Skeletal muscle satellite cell (primary cell): Measurements from ENCODE around the gene CTNNA1.

ENCODE experiments used
- H3K27me3 ChIP-seq: 2 replicates; pipeline ENCODE4 v1.7.0; 2013; ENCODE audit warnings: low read length; ENCODE audit not compliant: control insufficient read depth, insufficient read depth
- H3K36me3 ChIP-seq: 2 replicates; pipeline ENCODE4 v1.7.0; 2013; ENCODE audit warnings: mild to moderate bottlenecking, control low read depth, low read length; ENCODE audit not compliant: insufficient read depth
- H3K4me1 ChIP-seq: 2 replicates; pipeline ENCODE4 v1.7.0; 2013; ENCODE audit warnings: low read length; ENCODE audit not compliant: control insufficient read depth, insufficient read depth
- H3K4me2 ChIP-seq: 2 replicates; pipeline ENCODE4 v1.7.0; 2013; ENCODE audit warnings: mild to moderate bottlenecking, low read length
- H3K4me3 ChIP-seq: 2 replicates; pipeline ENCODE4 v1.7.0; 2013; ENCODE audit warnings: low read length
- H3K9ac ChIP-seq: 2 replicates; pipeline ENCODE4 v1.7.0; 2013; ENCODE audit warnings: mild to moderate bottlenecking, low read depth, low read length, moderate library complexity
- H3K9me3 ChIP-seq: replicated peaks from 2 replicates; pipeline ENCODE4 v1.7.0; 2013; ENCODE audit warnings: mild to moderate bottlenecking, control low read depth, low read length

Gene CTNNA1

GRCh38 chr5:138967791-138968448, 214.7 kb downstream of the CTNNA1 start:
- Histone ChIP-seq H3K9ac (no peak overlapping the region), H3K4me3 (no peak overlapping the region), H3K4me2 (no peak overlapping the region), H3K27me3 (no peaks in the 10 kb centered on the region), H3K4me1 (no peaks in the 10 kb centered on the region), H3K36me3 (no peaks in the 10 kb centered on the region), H3K9me3 (no peaks in the 10 kb centered on the region)

DNA sequence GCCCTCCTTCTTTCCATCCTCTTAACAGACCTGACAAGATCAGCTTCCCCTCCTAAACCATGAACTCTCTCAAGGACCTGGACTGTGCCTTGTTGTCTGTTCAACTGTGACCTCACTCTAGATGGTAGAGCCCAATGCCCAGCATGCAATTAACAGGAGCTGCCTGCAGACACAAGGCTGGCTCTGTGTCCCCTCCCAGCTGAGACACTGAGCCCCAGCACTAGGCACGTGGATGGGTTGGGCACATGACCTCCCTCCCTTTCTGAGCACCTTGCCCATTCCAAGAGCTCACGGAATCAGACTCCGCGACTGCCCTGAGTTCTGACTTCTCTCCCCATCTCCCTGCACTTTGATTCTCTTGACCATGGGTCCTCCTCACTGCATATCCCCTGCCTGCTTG, 215.4 kb downstream of the CTNNA1 start:
- no peak overlapping the region for H3K4me2 ChIP-seq
- H3K27me3 ChIP-seq, result no peaks in the 10 kb centered on the region
- no peak overlapping the region for H3K4me3 ChIP-seq
- no peaks in the 10 kb centered on the region for H3K9me3 ChIP-seq
- no peaks in the 10 kb centered on the region for H3K36me3 ChIP-seq
- no peak overlapping the region for H3K9ac ChIP-seq
- no peaks in the 10 kb centered on the region for H3K4me1 ChIP-seq

GRCh38 chr5:138969323-138970002, 216.2 kb downstream of the CTNNA1 start:
- no peaks in the 10 kb centered on the region for H3K27me3 ChIP-seq
- peaks cover 6% of the 10 kb centered on the region for H3K4me1 ChIP-seq
- H3K4me2 ChIP-seq, result no peak overlapping the region
- no peak overlapping the region for H3K4me3 ChIP-seq
- H3K36me3 ChIP-seq, result no peaks in the 10 kb centered on the region
- H3K9me3 ChIP-seq, result no peaks in the 10 kb centered on the region
- no peak overlapping the region for H3K9ac ChIP-seq

DNA sequence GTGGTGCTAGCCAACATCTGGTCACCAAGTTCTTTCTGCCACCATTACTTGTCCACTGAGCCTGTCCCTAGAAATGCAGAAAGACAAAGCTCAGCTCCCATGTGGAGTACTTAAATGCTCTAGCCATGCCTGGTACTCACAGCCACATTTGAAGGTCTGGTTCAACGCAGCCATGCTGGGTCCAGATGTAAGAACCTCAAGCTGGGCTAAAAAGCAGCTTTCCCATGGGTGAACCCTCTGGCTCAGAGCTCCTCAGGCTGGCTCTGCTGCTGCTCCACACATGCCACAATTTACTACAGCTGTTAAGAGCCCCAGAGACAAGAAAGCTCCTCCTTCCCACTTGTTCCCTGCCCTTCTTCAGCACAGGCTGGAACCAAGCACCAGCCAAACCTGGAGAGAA, 219.0 kb downstream of the CTNNA1 start:
- Histone ChIP-seq H3K9me3 (no peaks in the 10 kb centered on the region), H3K4me1 (peaks cover 15% of the 10 kb centered on the region), H3K4me3 (no peak overlapping the region), H3K27me3 (no peaks in the 10 kb centered on the region), H3K36me3 (no peaks in the 10 kb centered on the region), H3K9ac (no peak overlapping the region), H3K4me2 (no peak overlapping the region)

GRCh38 chr5:138972836-138973235, 219.6 kb downstream of the CTNNA1 start:
- no peaks in the 10 kb centered on the region for H3K9me3 ChIP-seq
- no peaks in the 10 kb centered on the region for H3K27me3 ChIP-seq
- no peak overlapping the region for H3K9ac ChIP-seq

DNA sequence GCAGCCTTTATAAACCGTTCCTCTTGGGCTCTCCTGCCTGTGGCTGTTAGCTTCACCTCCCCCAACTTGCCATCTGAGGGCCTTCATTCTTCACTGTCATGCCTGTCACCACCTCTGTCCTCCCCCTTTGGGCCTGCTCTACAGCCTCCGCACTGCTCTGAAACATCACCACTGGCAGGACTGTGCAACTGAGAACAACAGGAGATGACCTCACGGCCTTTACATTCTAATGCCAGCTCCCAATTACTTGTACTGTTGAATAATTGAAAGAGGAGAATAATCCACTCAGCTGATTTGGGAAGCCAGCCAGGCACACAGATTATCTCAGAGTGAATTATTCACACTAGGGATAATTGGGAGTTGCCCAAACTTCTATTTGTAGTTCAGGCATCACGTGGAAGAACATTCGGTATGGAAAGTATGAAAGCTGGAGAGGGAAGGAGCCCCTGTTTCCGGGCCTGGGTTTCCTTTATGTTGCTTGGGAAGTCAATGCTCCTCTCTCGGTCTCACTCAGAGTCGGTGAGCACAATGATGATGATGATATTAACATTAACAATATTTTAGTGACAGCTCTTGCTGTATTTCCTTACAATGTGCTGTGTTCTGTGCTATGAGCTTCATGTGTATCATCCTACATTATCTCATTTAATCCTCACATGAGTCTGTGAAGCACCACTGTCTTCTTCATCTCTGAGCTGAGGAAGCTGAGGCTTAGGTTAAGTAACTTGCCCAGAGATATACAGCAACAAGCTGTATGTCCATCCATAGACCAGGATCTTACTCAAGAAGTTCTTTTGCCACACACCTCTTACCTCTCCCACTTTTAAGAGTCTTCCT, 221.2 kb downstream of the CTNNA1 start:
- Histone ChIP-seq H3K27me3 (no peaks in the 10 kb centered on the region), H3K4me2 (no peak overlapping the region), H3K9ac (no peak overlapping the region), H3K4me3 (no peak overlapping the region), H3K9me3 (no peaks in the 10 kb centered on the region), H3K36me3 (no peaks in the 10 kb centered on the region), H3K4me1 (peaks cover 19% of the 10 kb centered on the region)

More at GRCh38 chr5:138972836-138973235, 219.6 kb downstream of the CTNNA1 start:
- Histone ChIP-seq H3K4me2 (no peak overlapping the region), H3K4me1 (peaks cover 15% of the 10 kb centered on the region), H3K4me3 (no peak overlapping the region), H3K36me3 (no peaks in the 10 kb centered on the region)

DNA sequence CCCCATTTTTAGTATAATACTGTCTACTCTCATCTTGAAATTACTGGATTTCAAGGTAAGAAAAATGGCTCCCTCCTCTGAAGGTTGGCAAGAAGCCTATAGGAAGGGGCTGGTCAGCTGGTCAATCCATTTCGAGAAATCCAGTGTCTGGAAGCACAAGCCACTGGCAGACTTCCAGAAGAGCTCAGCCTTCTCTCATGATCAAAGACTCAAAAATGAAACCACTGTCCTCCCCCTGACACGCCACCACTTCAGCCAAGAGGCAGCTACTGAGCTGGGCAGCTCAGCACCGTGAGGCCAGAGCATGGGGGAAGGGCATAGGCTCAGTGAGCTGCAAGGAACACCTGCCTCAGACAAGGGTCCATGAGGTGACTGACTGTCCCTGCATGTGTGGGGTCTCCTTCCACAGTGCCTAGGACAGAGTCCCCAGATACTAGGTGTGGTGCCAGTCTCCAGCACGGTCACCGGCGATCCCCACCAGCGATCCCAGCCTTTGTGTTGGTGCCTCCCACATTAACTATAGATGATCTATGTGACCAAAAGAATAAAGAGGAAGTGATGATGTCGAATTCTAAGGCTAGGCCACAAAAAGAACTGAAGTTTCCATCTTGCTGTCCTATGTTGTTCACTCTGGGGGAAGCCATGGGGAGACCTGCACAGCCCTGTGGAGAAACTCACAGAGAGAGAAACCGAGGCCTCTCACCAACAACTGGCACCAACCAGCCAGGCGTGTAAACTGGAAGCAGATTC, 222.0 kb downstream of the CTNNA1 start:
- H3K9me3 ChIP-seq, result no peaks in the 10 kb centered on the region
- peaks cover 19% of the 10 kb centered on the region for H3K4me1 ChIP-seq
- no peaks in the 10 kb centered on the region for H3K27me3 ChIP-seq
- no peak overlapping the region for H3K9ac ChIP-seq
- H3K4me3 ChIP-seq, result no peak overlapping the region
- no peaks in the 10 kb centered on the region for H3K36me3 ChIP-seq
- no peak overlapping the region for H3K4me2 ChIP-seq

DNA sequence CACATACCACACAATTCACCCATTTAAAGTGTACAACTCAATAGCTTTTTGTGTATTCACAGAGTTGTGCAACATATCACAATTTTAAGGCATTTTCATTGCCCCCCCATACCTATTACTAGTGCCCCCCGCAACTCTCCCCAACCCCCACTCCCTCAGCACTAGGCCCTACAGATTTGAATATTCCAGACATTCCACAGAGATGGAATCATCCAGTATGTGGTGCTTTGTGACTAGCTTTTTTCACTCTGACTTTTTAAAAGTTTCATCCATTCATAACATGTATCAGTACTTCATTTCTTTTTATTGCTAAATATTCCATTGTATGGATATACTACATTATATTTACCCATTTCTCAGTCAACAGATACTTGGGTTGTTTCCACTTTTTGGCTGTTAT, 224.9 kb downstream of the CTNNA1 start:
- no peak overlapping the region for H3K9ac ChIP-seq
- H3K9me3 ChIP-seq, result no peaks in the 10 kb centered on the region
- H3K4me3 ChIP-seq, result no peak overlapping the region
- H3K36me3 ChIP-seq, result no peaks in the 10 kb centered on the region
- H3K27me3 ChIP-seq, result no peaks in the 10 kb centered on the region
- H3K4me1 ChIP-seq, result peaks cover 32% of the 10 kb centered on the region
- no peak overlapping the region for H3K4me2 ChIP-seq

DNA sequence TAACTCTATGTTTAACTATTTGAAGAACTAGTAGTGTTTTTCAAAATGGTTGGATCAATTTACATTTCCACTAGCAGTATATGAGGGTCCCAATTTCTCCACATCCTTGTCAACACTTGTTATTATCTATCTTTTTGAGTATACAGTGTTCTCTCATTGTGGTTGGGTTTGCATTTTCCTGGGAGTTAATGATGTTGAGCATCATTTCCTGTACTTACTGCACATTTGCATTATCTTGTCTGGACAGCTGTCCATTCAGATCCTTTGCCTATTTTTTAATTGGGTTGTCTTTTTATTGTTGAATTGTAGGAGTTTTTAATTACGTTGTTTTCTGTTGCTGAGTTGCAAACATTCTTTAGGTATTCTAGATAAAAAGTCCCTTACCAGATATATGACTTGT, 225.4 kb downstream of the CTNNA1 start:
- H3K4me3 ChIP-seq, result no peak overlapping the region
- peaks cover 32% of the 10 kb centered on the region for H3K4me1 ChIP-seq
- no peaks in the 10 kb centered on the region for H3K36me3 ChIP-seq
- no peak overlapping the region for H3K4me2 ChIP-seq
- no peaks in the 10 kb centered on the region for H3K9me3 ChIP-seq
- H3K9ac ChIP-seq, result no peak overlapping the region
- no peaks in the 10 kb centered on the region for H3K27me3 ChIP-seq

- no peak overlapping the region for H3K4me2 ChIP-seq
- H3K4me3 ChIP-seq, result no peak overlapping the region
- H3K27me3 ChIP-seq, result no peaks in the 10 kb centered on the region
- no peaks in the 10 kb centered on the region for H3K9me3 ChIP-seq
- peaks cover 23% of the 10 kb centered on the region for H3K4me1 ChIP-seq
- no peaks in the 10 kb centered on the region for H3K36me3 ChIP-seq
- no peak overlapping the region for H3K9ac ChIP-seq
Measured at GRCh38 chr5:138979684-138980280, 226.6 kb downstream of the CTNNA1 start.

DNA sequence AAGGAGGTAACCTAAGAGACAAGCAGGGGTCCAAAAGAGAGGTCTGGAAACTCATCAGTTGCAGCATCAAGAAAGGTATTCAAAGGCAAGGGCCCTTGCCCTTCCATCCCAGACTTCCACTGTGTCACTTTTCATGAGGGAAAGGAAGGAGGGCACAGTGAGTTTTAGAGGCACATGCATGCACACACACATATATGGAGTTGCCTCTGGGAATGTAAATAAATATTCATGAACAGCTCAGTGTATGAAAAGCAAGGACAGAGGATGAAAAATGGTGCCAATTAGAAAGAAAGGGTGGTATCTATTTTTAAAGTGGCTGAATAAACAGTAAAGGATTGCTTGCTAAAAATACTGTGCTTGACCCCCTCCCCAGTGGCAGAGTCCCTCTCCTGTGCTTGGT, 227.2 kb downstream of the CTNNA1 start:
- Histone ChIP-seq H3K4me3 (no peak overlapping the region), H3K4me2 (no peak overlapping the region), H3K9ac (no peak overlapping the region), H3K9me3 (no peaks in the 10 kb centered on the region), H3K36me3 (no peaks in the 10 kb centered on the region), H3K27me3 (no peaks in the 10 kb centered on the region), H3K4me1 (peaks cover 17% of the 10 kb centered on the region)
